ENCODE results near the gene KLHL21.
"Not testable (repeated sequence)": the region's sequence is repeated elsewhere in the genome, so short reads cannot be mapped to it uniquely, and the experiment has no call there.

The KLHL21 gene, protein sequence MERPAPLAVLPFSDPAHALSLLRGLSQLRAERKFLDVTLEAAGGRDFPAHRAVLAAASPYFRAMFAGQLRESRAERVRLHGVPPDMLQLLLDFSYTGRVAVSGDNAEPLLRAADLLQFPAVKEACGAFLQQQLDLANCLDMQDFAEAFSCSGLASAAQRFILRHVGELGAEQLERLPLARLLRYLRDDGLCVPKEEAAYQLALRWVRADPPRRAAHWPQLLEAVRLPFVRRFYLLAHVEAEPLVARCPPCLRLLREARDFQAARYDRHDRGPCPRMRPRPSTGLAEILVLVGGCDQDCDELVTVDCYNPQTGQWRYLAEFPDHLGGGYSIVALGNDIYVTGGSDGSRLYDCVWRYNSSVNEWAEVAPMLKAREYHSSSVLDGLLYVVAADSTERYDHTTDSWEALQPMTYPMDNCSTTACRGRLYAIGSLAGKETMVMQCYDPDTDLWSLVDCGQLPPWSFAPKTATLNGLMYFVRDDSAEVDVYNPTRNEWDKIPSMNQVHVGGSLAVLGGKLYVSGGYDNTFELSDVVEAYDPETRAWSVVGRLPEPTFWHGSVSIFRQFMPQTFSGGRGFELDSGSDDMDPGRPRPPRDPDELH

DNA sequence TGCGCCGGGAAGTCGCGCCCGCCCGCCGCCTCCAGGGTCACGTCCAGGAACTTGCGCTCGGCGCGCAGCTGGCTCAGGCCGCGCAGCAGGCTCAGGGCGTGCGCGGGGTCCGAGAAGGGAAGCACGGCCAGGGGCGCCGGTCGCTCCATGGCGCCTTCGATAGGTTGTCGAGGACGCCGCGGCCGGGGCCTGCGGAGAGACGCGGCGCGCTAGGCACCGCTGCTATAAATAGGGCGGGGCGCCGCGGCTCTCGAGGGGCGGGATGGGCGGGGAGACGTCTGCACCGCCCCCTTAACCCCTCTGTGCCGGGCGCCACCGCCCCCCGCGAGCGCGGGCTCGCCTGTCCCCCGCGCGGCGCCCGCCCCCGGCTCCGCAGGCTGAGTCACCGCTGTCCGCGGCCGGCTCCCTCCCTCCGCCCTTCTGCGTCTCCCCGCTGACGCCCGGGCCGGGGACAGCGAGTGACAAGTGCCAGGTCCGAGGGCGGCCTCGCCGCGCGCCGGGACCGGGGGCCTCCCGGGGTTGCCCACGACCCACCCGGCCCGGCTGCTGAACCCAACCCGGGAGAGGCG, at the start of gene KLHL21:
Gene KLHL21 (minus strand): TSS at position 201 of the 569 bp plus-strand sequence. CDS start 52 bp downstream, at position 149.
- peak; percentile 64 to 86 (median 85) for DNase-seq

DNA sequence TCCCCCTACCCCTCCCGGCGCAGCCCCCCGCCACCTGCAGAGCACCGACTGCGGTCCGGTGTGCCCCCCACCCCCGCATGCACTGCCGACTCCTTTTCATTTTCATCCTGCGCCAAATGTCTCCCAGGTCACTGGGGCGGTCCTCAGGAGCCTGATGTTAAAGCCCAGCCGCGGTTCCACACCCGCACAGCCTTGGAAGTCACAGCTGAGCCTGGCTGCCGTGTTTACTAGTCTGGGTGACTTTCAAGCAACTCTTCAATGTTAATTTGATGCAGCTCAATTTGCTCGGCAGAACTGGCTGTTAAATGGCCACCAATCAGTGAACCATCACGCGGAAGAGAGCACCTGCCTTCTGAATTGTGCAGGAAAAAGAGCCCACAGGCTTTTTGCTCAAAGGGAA, 49.2 kb upstream of the KLHL21 start:
- DNase-seq, result peak in 1 of 3 experiments; percentile 26

DNA sequence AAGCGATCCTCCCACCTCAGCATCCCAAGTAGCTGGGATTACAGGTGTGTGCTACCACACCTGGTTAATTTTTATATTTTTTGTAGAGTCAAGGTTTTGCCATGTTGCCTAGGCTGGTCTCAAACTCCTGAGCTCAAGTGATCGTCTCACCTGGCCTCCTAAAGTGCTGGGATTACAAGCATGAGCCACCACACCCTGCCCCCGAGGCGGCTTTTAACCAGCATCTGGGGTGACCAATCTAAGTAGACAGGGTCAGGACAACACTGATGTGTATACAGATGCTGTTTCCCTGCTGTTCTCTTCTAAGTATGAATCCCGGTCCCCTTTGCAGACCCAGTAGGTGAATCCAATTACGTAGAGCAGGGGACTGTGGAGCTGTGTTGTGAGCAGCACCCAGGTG, 45.9 kb upstream of the KLHL21 start:
- no peak for DNase-seq

DNA sequence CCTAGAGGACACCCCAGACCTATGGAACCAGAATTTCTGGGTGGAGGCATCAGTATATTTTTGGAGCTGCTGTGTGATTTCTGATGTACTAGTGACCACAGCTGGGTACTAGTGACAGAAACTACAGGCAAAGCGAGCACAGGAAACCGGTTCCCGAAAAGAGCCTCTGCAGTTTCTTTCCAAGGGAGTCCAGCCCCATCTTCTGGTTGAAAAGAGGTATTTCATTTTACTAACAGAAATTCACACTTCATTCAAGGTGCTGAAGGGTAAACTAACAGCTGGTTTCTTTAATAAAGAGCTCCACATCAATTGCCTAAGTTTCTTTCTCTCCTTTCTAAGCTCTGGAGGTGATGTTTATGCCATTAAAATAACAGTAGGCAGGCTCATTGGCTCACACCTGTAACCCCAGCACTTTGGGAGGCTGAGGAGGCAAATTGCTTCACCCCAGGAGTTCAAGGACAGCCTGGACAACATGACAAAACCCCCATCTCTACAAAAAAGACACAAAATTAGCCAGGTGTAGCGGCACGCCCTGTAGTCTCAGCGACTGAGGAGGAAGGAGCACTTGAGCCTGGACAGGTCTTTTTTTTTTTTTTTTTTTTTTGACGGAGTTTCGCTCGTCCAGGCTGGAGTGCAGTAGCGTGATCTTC, 44.0 kb upstream of the KLHL21 start:
- DNase-seq, result peak in 2 of 3 experiments; percentile 10 to 56

DNA sequence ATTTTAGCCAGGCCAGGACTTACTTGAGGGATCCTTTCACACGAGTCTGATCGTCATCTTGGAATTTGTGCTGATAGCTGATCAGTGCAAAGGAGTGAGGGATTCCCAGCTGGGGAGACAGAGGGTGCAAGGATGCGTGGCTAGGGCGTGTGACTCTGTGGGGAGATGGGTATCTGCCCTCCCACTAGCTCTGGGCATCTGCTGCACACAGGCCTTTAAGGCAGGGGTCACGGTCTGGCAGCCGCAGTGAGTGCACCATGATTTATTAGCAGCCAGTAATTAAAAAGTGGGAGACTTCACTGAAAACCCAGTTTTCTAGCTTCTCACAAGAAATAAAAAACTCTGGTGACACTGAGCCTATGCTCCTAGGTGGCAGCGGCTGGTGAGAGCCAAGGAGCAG, 42.3 kb upstream of the KLHL21 start:
- no peak for DNase-seq

DNA sequence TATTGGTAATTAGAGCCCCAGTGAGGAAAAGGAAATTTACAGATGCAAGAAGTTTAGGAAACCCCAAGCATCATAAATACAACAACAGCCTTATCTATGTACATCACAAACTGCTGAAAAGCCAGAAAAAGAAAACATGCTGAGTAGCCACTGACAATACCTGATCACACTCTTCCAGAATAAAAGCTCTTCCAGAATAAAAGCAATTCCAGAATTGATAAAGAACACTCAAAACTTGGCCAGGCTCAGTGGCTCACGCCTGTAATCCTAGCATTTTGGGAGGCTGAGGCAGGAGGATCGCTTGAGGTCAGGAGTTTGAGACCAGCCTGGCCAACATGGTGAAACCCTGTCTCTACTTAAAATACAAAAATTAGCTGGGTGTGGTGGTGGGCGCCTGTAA, 38.2 kb upstream of the KLHL21 start:
- DNase-seq, result not testable (repeated sequence)

DNA sequence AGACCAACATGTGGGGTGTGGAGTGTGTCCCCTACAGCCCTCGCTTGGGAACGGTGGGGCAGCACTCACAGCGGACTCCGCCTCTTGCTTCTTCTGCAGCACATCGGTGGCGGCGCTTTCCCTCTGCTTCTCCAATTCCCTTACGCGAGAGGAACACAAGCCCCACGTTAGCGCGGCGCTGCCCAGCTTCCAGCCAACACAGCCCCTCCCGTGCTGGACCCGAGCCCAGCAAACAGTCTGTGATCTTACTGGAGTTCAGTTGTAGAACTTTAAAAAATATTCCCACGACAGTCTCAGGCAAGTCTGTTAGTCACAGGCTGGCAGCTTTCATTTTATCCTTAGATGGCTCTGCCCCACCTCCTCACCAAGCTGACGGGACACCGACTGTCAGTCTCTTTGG, 35.6 kb upstream of the KLHL21 start:
- DNase-seq, result no peak

DNA sequence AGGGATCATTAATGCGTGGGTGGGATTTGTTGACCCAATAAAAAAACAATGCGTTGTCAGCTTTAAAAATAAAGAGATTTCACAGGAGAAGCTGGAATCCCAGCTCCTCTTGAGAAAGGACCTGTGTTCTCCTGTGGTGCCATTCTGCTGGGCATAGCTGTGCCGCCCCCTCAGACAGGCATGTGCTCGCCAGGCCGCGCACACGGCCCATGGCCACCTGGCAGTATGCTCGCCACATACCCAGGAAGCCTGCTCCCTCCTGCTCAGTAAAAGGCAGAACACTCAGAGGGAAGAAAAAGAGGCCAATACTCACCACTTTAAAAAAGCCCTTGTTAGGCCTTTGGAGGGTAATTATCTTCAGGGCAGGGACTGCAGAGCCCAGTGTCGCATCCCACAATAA, 35.1 kb upstream of the KLHL21 start:
- no peak for DNase-seq

DNA sequence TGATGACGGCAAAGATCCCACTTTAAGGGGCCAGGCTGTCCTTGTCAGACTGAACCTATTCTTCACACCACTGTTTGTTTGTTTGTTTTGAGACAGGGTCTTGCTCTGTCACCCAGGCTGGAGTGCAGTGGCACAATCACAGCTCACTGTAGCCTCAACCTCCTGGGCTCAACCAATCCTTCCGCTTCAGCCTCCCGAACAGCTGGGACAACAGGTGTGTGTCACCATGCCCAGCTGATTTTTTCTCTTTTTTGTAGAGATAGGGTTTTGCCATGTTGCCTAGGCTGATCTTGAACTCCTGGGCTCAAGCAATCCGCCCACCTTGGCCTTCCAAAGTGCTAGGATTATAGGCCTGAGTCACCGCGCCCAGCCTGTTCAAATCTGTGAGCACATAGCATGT, 34.1 kb upstream of the KLHL21 start:
- DNase-seq, result not testable (repeated sequence)

DNA sequence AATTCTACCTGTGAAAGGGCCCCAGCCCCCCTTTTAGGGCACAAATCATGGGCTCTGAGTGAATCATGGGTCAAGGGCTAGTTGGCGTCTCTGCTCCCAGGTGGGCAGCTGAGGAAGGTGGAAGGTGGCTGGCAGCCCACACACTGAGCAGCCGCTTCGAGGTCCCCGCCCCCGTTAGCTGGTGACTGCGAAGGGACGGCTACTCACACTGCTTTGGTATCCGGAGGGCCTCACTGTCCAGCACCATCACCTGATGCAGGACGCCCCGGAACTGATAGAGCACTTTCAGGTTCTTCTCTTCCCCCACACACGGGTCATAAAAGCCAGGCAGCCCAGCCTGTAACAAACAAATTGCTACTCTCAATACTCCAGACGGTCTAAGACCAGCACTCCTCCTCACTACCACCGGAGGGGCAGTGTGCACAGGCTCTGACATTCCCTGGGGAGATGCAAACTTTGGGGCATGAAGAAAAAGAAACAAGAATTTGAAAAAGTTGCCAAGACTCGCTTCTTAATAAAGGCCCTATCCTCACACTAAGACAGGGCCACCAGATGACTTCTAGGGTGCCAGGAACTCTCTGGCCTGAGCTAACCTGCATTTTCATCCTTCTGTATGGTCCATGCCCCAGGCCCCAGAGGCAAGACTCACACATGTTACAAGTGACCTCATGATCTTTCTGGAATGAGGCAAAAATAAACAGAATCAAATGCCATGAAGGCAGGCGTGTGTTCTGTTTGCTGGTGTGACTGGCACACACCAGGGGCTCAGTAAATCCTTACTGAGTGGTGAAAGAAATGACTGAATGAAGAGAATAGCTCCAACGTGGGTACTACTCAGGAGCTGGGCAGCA, 33.5 kb upstream of the KLHL21 start:
- DNase-seq, result no peak

DNA sequence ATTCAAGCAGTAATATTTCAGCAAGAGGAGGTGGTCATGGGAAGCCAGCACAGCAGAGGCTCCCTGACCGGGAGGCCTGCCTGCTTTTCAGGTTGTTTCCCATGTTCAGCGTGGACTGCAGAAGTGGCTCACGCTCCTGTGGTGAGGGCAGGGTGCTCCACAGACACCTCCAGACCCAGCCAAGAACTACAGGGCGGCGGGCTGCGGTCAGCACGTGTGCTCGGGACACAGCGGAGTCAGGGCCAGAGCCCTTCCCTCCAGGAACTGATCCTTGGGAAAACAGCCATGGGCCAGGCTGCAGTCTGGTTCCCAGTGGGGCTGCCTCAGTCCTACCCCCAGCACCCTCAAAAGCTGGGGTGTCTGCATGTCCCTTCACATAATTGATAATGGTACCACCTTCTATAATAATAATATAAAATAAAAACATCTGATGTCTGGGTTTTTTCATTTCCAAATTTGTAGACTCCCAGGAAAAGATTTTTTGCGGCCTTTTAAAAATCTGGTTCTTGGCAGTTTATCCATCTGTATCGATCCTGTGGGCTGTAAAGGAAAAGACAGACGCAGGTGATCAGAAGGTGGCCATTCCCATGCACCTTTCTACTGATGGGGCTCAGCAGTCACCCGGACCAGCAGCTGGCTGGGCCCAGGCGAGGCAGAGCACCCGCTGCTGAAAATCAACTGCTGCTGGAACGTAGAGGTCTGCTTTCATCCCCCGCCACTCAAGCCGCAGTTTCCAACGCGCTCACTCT, 32.7 kb upstream of the KLHL21 start:
- no peak for DNase-seq

DNA sequence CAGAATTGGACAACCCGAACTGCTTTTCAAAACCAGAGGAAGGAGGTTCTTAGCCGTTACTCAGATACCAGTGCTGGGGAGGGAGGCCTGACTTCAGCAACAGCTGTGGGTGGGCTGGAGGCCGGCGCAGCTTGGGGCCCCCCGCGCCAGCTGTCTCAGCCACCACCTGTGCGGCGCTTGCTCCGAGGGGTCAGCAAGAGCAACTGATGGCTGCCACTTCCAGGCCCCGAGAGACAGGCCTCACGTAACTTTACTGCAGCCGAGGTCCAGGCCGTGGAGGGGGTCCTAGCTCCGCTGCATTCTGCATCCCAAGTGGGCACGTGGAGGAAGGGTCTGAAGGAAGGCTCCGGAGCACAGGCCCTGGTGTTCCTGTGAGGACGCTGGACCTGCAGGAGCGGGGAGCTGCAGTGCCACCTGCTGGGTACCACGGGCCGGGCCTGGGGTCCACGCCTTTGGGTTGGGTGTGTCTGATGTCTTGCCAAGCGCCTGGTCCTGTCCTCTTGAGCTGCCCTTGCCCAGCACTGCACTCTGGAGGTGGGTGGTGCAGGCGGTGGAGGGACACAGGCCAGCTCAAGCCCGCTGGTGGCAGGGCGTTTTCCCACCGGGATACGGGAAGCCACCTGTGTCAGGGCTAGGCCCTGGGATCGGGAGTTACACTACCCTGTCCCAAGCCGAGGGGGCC, 31.8 kb upstream of the KLHL21 start:
- peak in 2 of 3 experiments; percentile 11 to 21 for DNase-seq

DNA sequence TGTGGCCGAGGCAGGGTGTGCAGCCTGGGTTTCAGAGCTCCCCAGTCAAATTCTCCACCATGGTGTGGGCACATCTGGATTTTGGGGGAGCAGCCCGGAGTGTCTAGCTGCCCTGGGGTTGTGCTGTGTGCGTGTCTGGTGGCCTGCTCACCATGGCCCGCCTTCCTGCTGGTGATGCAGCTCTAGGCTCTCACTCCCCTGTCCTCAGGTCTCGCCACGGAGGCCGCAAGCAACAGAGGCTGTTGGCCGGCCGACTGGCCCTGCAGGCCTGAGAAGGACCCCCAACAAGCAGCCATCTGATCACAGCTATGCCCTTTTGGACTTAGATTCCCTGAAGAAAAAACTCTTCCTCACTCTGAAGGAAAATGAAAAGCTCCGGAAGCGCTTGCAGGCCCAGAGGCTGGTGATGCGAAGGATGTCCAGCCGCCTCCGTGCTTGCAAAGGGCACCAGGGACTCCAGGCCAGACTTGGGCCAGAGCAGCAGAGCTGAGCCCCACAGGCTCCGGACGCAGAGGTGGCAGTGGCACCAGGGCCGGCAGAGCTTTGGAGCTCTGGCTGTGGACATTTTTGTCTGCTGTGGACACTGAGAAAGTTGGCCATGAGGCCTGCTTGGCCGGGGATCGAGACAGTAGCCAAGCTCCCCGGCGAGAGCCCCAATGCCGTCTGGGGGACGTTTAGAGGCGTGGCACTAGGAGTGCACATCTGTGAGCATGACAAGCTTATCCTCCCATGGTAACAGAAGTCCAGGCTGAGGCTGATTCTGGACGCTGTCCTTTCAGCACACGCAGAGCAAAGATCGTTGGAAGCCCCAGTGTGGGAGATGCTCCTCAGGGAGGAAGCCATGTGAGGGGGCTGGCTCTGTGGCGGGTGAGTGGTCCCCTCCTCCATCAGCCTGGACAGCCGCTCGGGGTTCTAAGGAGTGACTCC, 30.2 kb upstream of the KLHL21 start:
- no peak for DNase-seq

DNA sequence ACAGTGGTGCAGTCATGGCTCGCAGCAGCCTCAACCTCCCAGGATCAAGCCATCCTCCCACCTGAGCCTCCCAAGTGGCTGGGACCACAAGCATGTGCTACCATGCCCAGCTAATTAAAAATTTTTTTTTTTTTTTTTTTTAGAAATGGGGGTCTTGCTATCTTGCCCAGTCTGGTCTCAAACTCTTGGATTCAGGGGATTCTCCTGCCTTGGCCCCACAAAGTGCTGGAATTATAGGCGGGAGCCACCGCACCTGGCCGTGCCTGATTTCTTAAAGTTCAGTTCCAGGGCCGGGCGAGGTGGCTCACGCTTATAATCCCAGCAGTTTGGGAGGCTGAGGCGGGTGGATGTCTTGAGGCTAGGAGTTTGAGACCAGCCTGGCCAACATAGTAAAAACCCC, 28.4 kb upstream of the KLHL21 start:
- DNase-seq, result no peak

DNA sequence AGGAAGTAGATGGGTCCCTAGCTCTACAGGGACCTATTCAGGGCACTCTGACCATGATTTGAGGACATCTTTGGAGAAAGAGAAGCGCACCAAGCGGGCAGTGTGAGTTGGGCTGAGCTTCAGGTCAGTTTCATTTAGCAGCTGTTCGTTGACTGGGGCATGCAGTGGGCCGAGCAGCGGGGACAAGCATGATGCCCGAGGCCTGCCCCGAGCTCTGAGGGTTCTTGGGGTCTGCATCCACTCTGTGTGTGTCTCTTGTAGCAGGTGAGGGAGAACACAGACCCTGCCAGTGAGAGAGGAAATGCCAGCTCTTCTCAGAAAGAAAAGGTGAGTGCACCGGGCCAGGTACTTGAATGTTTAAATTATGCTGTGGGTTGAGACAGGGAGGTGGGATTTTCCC, 27.4 kb upstream of the KLHL21 start:
- no peak for DNase-seq

DNA sequence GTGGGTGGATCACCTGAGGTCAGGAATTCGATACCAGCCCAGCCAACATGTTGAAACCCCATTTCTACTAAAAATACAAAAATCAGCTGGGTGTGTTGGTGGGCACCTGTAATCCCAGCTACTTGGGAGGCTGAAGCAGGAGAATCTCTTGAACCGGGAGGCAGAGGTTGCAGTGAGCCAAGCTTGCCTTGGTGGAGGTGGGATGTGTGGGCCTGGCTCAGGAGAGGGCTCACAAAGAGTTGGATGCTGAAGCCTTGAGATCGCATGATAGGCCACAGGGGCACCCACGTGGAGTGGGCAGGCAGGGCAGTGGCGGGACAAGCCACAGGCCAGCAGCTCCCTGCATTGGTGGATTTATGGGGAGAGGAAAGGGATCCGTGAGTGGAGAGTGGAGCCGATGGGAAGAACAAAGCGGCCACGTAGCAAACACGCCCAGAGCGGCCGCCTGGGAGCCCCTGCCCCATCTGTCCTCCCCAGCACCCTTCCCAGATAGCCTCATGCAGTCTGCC, 26.4 kb upstream of the KLHL21 start:
- DNase-seq, result no peak

DNA sequence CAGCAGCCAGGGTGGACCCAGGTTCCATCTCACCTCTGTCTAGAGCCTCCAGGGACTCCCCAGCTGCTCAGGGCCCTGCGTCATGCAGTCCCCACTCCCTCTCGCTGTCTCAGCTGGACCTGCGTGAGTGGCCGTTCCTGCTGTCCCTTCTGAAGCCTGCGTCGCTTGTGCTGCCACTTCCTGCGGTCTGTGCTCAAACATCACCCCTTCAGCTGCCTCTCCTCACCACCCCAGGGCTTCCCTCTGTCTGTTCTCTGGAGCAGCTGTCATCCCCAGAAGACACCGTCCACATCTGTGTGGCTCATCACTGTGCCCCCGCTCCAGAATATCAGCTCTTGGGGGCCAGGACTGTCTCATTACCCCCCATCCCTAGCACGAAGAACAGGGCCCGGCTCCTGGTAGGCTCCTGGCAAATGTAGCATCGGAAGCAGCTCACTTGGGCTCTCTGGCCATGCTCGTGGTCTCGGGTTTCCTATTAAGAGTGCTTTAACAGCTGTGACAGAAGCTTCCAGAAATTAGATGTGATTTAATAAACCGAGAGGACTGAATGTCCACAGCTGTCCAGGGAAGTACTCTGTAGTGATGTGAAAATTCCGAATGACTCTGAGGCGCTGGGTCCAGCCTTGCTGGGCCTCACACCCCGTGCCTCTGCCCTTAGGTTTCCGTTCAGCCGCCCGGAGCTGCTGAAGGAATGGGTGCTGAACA, 25.3 kb upstream of the KLHL21 start:
- DNase-seq, result no peak

DNA sequence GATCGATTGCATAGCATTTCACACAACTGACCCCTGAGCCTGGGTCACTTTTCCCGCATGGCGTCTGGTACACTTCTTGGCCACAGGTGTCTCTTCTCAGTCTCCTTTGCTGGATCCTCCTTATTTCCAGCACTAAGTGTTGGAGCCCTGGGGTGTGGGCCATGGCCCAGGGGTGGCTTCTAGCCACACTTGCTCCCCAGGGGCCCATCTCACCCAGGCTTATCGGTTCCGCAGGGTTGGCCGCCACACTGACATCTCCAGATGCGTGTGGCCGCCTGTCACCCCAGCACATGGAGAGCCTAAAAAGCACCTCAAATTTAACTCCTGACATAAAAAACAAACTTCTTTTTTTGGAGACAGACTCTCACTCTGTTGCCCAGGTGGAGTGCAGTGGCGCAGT, 24.4 kb upstream of the KLHL21 start:
- DNase-seq, result no peak

DNA sequence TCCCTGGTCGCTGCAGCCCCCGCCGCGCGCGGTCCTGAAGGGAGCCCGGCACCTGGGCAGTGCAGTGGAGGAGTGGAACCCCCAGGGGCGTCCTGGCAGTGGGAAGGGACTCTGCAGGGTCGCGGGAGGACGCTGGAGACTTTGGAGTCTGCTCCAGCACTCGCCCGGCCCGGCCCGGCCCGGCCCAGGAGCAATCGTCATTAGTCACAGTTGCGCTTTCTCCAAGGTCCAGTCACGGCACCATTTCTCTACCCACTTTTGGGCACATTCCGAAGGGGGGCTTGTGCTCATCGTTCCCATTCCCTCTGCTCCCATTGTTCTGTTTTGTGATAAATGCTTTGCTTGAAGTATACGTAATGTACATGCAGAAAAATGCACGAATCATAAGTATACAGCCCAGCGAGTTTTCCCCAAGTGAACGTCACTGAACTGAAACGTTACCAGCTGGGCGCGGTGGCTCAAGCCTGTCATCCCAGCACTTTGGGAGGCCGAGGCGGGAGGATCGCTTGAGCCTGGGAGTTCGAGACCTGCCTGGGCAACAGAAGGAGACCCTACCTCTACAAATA, 23.0 kb upstream of the KLHL21 start:
- no peak for DNase-seq
